Hematopoietic multipotent progenitor cell treated with erythropoietin and hydrocortisone succinate and interleukin-3 and kit ligand, for 8 days (in vitro differentiated cells): ENCODE data around the gene CDH20.

ENCODE experiments used
- DNase-seq: peaks from one replicate; pipeline ENCODE4 v3.0.0-alpha.2; 2015

CDH20 gene

GRCh38 chr18:61542596-61542995, 209.4 kb downstream of the CDH20 start:
- no peak for DNase-seq

GRCh38 chr18:61543518-61543917, 210.3 kb downstream of the CDH20 start:
- no peak for DNase-seq

GRCh38 chr18:61544178-61544577, 210.9 kb downstream of the CDH20 start:
- DNase-seq, result no peak

GRCh38 chr18:61545281-61546245, 212.3 kb downstream of the CDH20 start:
- DNase-seq, result no peak

GRCh38 chr18:61546590-61546989, 213.4 kb downstream of the CDH20 start:
- DNase-seq, result no peak

- no peak for DNase-seq
Observed at GRCh38 chr18:61549416-61549815, 216.2 kb downstream of the CDH20 start.

- DNase-seq, result no peak
Observed at GRCh38 chr18:61549889-61550288, 216.7 kb downstream of the CDH20 start.

- DNase-seq, result peak; percentile 55
Observed at GRCh38 chr18:61551586-61551985, 218.4 kb downstream of the CDH20 start.

GRCh38 chr18:61553045-61553659, 219.9 kb downstream of the CDH20 start:
- no peak for DNase-seq

- no peak for DNase-seq
Observed at GRCh38 chr18:61554117-61554776, 221.0 kb downstream of the CDH20 start.

- no peak for DNase-seq
Observed at GRCh38 chr18:61554946-61555361, 221.7 kb downstream of the CDH20 start.

- no peak for DNase-seq
Observed at GRCh38 chr18:61556316-61556715, 223.1 kb downstream of the CDH20 start.

- peak; percentile 4 for DNase-seq
Observed at GRCh38 chr18:61556862-61557261, 223.6 kb downstream of the CDH20 start.

- no peak for DNase-seq
Observed at GRCh38 chr18:61569176-61569892, 236.1 kb downstream of the CDH20 start.

GRCh38 chr18:61570070-61570469, 236.8 kb downstream of the CDH20 start:
- no peak for DNase-seq

- no peak for DNase-seq
Observed at GRCh38 chr18:61572084-61572655, 238.9 kb downstream of the CDH20 start.

GRCh38 chr18:61572871-61573270, 239.6 kb downstream of the CDH20 start:
- no peak for DNase-seq

- no peak for DNase-seq
Observed at GRCh38 chr18:61574665-61575064, 241.4 kb downstream of the CDH20 start.

GRCh38 chr18:61575419-61575818, 242.2 kb downstream of the CDH20 start:
- DNase-seq, result no peak

GRCh38 chr18:61578846-61579245, 245.6 kb downstream of the CDH20 start:
- DNase-seq, result no peak

- DNase-seq, result no peak
Observed at GRCh38 chr18:61579581-61579980, 246.4 kb downstream of the CDH20 start.

GRCh38 chr18:61580046-61580445, 246.8 kb downstream of the CDH20 start:
- DNase-seq, result no peak
